ENCODE results near the gene HSPA12A. TPM values are rescaled to one million over a fixed set of nuclear protein-coding genes. Genes with fewer than 3 reads are reported as not detected.

The HSPA12A gene
- total and polyA plus RNA-seq, 2 donors (not counting 1 experiment from before 2014, with no cell fraction given): 14.4 to 15.7 TPM

- DNase-seq (ENCODE audit: low read depth in 2 of 2): no peak
- Histone ChIP-seq H3K79me2 (ENCODE audit: control insufficient read depth, insufficient read depth, low read length) (no peaks in the 10 kb centered on the region), H3K4me1 (ENCODE audit: control insufficient read depth, extremely low read depth, insufficient read depth, low read length) (no peaks in the 10 kb centered on the region), H3K4me2 (ENCODE audit: extremely low read depth, insufficient read depth, low read length) (no peak overlapping the region), H3K9ac (ENCODE audit: insufficient read depth, low read length) (no peak overlapping the region), H3K36me3 (ENCODE audit: control insufficient read depth, insufficient read depth, low read length) (no peaks in the 10 kb centered on the region), H2AFZ (ENCODE audit: low read length) (no peak overlapping the region), H3K9me3 (ENCODE audit: control insufficient read depth, insufficient read depth, low read depth, low read length) (no peaks in the 10 kb centered on the region), H3K27me3 (ENCODE audit: control insufficient read depth, insufficient read depth, low read length) (no peaks in the 10 kb centered on the region), H3K27ac (ENCODE audit: insufficient read depth, low read length) (no peak overlapping the region), H4K20me1 (ENCODE audit: control insufficient read depth, extremely low read depth, insufficient read depth, low read length) (no peaks in the 10 kb centered on the region), H3K4me3 (replicated peaks in 1 of 4; ENCODE audit: control extremely low read depth in 1 of 4, insufficient read depth in 1 of 4, low read depth in 3 of 4, low read length in 4 of 4) (no peak overlapping the region)
- TF ChIP-seq CTCF (conservative IDR thresholded peaks at IDR 0.05 in 1 of 2, IDR thresholded peaks at IDR 0.05 in 1 of 2; ENCODE audit: low read depth in 1 of 2, low read length in 2 of 2) (no peak), EZH2 (IDR thresholded peaks at IDR 0.05; ENCODE audit: low read length, missing control alignments) (no peak)
Observed at GRCh38 chr10:116625845-116626244, 116.5 kb downstream of the HSPA12A start.

GRCh38 chr10:116621934-116622655, 120.3 kb downstream of the HSPA12A start:
- Histone ChIP-seq H2AFZ (ENCODE audit: low read length) (no peak overlapping the region), H3K4me1 (ENCODE audit: control insufficient read depth, extremely low read depth, insufficient read depth, low read length) (no peaks in the 10 kb centered on the region), H3K79me2 (ENCODE audit: control insufficient read depth, insufficient read depth, low read length) (no peaks in the 10 kb centered on the region), H3K9ac (ENCODE audit: insufficient read depth, low read length) (no peak overlapping the region), H3K36me3 (ENCODE audit: control insufficient read depth, insufficient read depth, low read length) (no peaks in the 10 kb centered on the region), H4K20me1 (ENCODE audit: control insufficient read depth, extremely low read depth, insufficient read depth, low read length) (no peaks in the 10 kb centered on the region), H3K27ac (ENCODE audit: insufficient read depth, low read length) (no peak overlapping the region), H3K4me3 (replicated peaks in 1 of 4; ENCODE audit: control extremely low read depth in 1 of 4, insufficient read depth in 1 of 4, low read depth in 3 of 4, low read length in 4 of 4) (no peak overlapping the region), H3K27me3 (ENCODE audit: control insufficient read depth, insufficient read depth, low read length) (no peaks in the 10 kb centered on the region), H3K4me2 (ENCODE audit: extremely low read depth, insufficient read depth, low read length) (no peak overlapping the region), H3K9me3 (ENCODE audit: control insufficient read depth, insufficient read depth, low read depth, low read length) (no peaks in the 10 kb centered on the region)
- no peak for TF ChIP-seq EZH2 (IDR thresholded peaks at IDR 0.05; ENCODE audit: low read length, missing control alignments)
- DNase-seq (ENCODE audit: low read depth in 2 of 2): no peak

DNA sequence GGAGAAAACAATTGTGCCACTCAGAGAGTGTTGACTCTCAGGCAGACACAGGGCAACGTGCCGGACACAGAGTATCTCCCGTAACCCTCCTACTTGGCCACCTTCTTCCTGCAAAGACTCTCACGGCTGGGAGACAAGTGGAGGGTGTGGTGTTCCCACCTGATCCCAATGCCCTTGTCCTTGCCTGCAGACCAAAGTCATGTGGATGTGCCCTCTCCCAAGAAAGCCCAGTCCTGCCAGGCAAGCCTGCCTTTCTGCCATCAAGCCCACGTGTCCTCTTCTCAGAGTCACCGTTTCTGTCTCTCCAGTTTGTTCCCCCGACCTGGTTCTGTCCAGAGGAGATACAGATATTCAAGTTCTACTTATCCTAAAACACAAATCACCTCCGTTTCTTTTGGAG, 120.9 kb downstream of the HSPA12A start:
- Histone ChIP-seq H4K20me1 (ENCODE audit: control insufficient read depth, extremely low read depth, insufficient read depth, low read length) (no peaks in the 10 kb centered on the region), H3K9me3 (ENCODE audit: control insufficient read depth, insufficient read depth, low read depth, low read length) (no peaks in the 10 kb centered on the region), H3K36me3 (ENCODE audit: control insufficient read depth, insufficient read depth, low read length) (no peaks in the 10 kb centered on the region), H3K27ac (ENCODE audit: insufficient read depth, low read length) (no peak overlapping the region), H3K9ac (ENCODE audit: insufficient read depth, low read length) (no peak overlapping the region), H3K27me3 (ENCODE audit: control insufficient read depth, insufficient read depth, low read length) (no peaks in the 10 kb centered on the region), H3K4me3 (replicated peaks in 1 of 4; ENCODE audit: control extremely low read depth in 1 of 4, insufficient read depth in 1 of 4, low read depth in 3 of 4, low read length in 4 of 4) (no peak overlapping the region), H3K4me1 (ENCODE audit: control insufficient read depth, extremely low read depth, insufficient read depth, low read length) (no peaks in the 10 kb centered on the region), H3K4me2 (ENCODE audit: extremely low read depth, insufficient read depth, low read length) (no peak overlapping the region), H2AFZ (ENCODE audit: low read length) (no peak overlapping the region), H3K79me2 (ENCODE audit: control insufficient read depth, insufficient read depth, low read length) (no peaks in the 10 kb centered on the region)
- TF ChIP-seq EZH2 (IDR thresholded peaks at IDR 0.05; ENCODE audit: low read length, missing control alignments) (no peak), CTCF (conservative IDR thresholded peaks at IDR 0.05 in 1 of 2, IDR thresholded peaks at IDR 0.05 in 1 of 2; ENCODE audit: low read depth in 1 of 2, low read length in 2 of 2) (no peak)
- DNase-seq (ENCODE audit: low read depth in 2 of 2): no peak

Other genes with a start within 250 kb of the HSPA12A start
- not detected in 2 replicates for gene PNLIP, start 196.6 kb downstream of the HSPA12A start, total RNA-seq
- gene PNLIP, start 196.6 kb downstream of the HSPA12A start, polyA plus RNA-seq: not detected in 2 replicates
- not detected in 2 replicates for gene PNLIPRP1, start 151.6 kb downstream of the HSPA12A start, total RNA-seq
- gene PNLIPRP1, start 151.6 kb downstream of the HSPA12A start, polyA plus RNA-seq: not detected in 2 replicates
- not detected in 2 replicates for gene PNLIPRP2, start 121.6 kb downstream of the HSPA12A start, total RNA-seq
- gene PNLIPRP2, start 121.6 kb downstream of the HSPA12A start, polyA plus RNA-seq: not detected in 2 replicates
- under 0.01 and 0.66 TPM in 2 replicates for gene ENO4, start 106.9 kb upstream of the HSPA12A start, total RNA-seq
- gene ENO4, start 106.9 kb upstream of the HSPA12A start, polyA plus RNA-seq: 0.05 and 0.18 TPM in 2 replicates

All from fibroblast of lung (primary cell).